ENCODE measurements around the gene TNFAIP3. TPM values are rescaled to one million over a fixed set of nuclear protein-coding genes. Genes with fewer than 3 reads are reported as not detected.

The TNFAIP3 gene
- total RNA-seq, 4 donors from 2014 or later, result 5.9 to 7.8 (median 7.3) TPM

DNA sequence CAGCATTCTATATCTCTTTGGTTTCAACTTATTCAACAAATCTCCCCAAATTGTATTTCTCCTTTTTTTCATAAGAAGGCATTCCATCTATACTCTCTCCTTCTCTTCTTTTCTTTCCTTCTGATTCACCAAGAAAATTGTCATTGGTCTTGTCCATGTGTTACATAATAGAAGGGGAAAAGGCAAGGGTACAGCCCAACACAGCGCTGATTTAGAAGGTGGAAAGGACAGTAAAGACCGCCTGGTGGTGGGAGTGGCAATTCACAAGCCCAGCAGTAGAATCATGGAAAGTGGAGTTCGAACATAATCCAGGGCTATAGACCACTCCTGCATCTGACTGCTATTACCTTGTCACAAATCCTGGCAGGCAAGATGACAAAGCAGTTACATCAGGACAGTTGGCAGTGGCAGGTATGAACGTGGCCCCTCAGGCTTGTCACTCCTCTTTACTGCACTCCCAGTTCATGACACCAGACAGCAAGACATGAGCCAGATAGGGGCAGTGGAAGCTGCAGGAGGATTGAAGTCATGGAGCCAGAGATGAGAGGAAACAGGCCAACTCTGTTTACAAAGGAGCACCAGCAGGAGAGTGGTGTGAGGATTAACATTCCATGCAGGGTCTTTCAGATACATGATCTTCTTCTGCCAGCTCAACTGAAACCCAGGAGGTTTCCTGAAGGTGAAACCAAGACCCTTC is 2.1 kb upstream of the TNFAIP3 start:
- WGBS, 2 donors, result 79 to 82% methylated on average over 4 of the region's 4 CpGs
- intact Hi-C loops (cut with DNase I), result loop anchor here (10.0 kb wide), 1 partner anchor 80 kb away; no protein-coding TSS in a partner anchor
- no peak overlapping the region for H3K27ac ChIP-seq
- no peak overlapping the region for H3K4me3 ChIP-seq (replicated peaks in 1 of 3)
- H3K9me3 ChIP-seq, result no peaks in the 10 kb centered on the region
- DNase-seq, result no peak
- TF ChIP-seq CTCF (IDR thresholded peaks at IDR 0.05) (no peak), POLR2A (IDR thresholded peaks at IDR 0.05) (no peak)
- peaks cover 12% of the 10 kb centered on the region in 2 donors for H3K4me1 ChIP-seq
- no peaks in the 10 kb centered on the region for H3K36me3 ChIP-seq
- no peaks in the 10 kb centered on the region for H3K27me3 ChIP-seq

DNA sequence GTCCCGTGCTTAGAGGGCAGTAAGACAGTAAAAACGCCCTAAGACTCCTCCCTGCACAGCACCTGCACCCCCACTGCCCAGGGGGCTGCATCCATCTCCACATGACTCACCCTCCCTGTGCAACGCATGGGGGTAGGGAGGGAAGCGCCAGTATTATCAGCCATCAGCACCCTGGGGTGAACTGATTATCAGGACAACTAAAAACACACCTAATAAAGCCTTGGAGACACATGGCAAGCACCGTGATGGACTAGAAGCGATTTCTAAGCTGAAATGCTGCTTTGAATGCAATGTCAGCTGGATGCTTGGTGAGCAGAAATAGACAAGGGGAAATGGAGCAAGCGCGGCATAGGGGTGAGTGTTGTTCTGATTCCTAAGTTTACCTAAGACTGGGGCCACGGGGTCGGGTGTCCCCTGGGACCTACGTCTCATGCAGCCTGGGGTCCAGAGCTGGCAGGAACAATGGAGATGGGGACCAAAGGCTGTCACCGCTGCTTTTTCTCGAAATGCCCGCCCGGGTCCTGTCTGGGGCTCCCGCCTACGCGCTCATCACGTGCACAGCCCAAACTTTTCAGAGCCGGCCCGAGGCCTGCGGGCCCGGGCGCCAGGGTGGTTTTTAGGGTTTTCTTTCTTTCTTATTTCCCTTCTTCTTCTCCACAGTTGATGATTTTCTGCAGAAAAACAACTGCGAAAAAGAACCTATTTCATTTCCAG is 702 bp upstream of the TNFAIP3 start:
- no peaks in the 10 kb centered on the region for H3K9me3 ChIP-seq
- TF ChIP-seq POLR2A (IDR thresholded peaks at IDR 0.05), result no peak
- no peak for TF ChIP-seq CTCF (IDR thresholded peaks at IDR 0.05)
- no peaks in the 10 kb centered on the region for H3K27me3 ChIP-seq
- DNase-seq, result peak; percentile 2 to 14
- peaks cover 12 to 21% of the 10 kb centered on the region in 2 donors for H3K4me1 ChIP-seq
- peak overlapping the region in 2 of 3 donors; percentile 41 to 55 for H3K4me3 ChIP-seq (replicated peaks in 1 of 3)
- H3K27ac ChIP-seq, result peak overlapping the region in 2 of 3 donors; percentile 79 to 85
- 8 to 12% methylated on average over 25 of the region's 25 CpGs for WGBS, 2 donors
- H3K36me3 ChIP-seq, result no peaks in the 10 kb centered on the region
- intact Hi-C loops (cut with DNase I), result loop anchor here (2.0 to 10.0 kb wide), 2 partner anchors 78 to 158 kb away; no protein-coding TSS in a partner anchor

- 3% methylated on average over 18 to 25 of the region's 32 CpGs for WGBS, 2 donors
- intact Hi-C loops (cut with DNase I), result loop anchor here (2.0 to 10.0 kb wide), 2 partner anchors 77 to 159 kb away; no protein-coding TSS in a partner anchor
- H3K9me3 ChIP-seq, result no peaks in the 10 kb centered on the region
- TF ChIP-seq POLR2A (IDR thresholded peaks at IDR 0.05) (no peak), CTCF (IDR thresholded peaks at IDR 0.05) (no peak)
- H3K4me1 ChIP-seq, result peaks cover 19 to 35% of the 10 kb centered on the region in 2 donors
- peak overlapping the region; percentile 33 to 78 (median 72) for H3K4me3 ChIP-seq (replicated peaks in 1 of 3)
- peak overlapping the region; percentile 74 to 82 (median 79) for H3K27ac ChIP-seq
- peak; percentile 29 to 33 for DNase-seq
- H3K36me3 ChIP-seq, result no peaks in the 10 kb centered on the region
- H3K27me3 ChIP-seq, result no peaks in the 10 kb centered on the region
These were observed 838 bp downstream of the TNFAIP3 start for GRCh38 chr6:137867685-137868509.

- Histone ChIP-seq H3K36me3 (no peaks in the 10 kb centered on the region), H3K27me3 (no peaks in the 10 kb centered on the region), H3K4me3 (replicated peaks in 1 of 3) (peak overlapping the region in 1 of 3 donors; percentile 78), H3K9me3 (no peaks in the 10 kb centered on the region), H3K27ac (no peak overlapping the region), H3K4me1 (peaks cover 19 to 44% of the 10 kb centered on the region in 2 donors)
- intact Hi-C loops (cut with DNase I), result loop anchor here (10.0 kb wide), 1 partner anchor 76 kb away; no protein-coding TSS in a partner anchor
- 71 to 77% methylated on average over 10 of the region's 10 CpGs for WGBS, 2 donors
- TF ChIP-seq POLR2A (IDR thresholded peaks at IDR 0.05) (no peak), CTCF (IDR thresholded peaks at IDR 0.05) (no peak)
- no peak for DNase-seq
These were observed 1.9 kb downstream of the TNFAIP3 start for GRCh38 chr6:137868721-137869548.

Measured in thyroid gland (tissue), 4 donors.